ENCODE data around the gene TNS3.

TNS3 gene

DNA sequence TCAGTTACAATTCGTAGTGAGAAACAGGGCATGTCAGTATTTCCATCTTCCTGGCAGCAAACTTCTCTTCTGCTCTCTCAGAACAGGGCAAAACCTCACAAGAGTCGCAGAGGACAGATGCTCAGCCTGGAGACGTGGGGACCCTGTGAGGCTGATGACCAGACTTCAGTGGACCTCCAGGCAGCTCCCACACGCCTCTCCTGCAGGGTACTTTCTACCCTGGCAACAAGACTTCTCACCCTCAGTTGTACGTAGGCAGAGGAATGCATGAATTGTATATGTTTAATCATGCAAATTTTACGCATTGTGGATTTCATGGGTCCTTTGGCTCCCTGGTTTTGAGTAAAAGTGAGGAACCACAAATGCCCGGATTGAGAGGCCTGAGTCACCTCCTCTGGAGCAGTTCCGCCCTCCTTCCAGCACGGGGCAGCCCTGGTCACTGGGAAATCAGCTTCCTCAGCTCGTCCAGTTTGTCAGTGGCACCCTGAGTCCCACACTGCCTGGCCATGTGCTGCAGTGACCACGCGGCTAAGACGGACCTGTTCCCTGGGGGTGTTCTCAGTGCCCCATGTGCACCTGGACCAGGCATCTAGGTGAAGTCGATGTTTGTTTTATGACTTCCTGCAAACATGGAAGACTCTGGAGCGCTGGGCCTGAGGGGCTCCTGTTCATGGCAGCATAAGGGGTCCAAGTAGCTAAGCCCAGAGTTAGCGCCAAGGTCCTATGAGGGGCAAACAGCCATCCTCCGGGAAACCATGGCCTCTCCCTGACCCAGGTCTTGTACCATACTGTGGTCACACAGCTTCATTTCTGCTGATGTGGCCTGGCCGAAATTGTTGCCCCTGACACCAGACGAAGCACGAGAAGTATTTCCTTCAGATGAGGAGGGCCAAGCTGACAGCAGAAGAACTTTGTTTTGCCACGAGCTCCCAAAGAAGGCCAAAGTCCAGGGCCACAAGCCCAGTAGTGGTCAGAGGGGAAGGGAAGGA lies 165.1 kb downstream of the TNS3 start:
- no peak for DNase-seq

DNA sequence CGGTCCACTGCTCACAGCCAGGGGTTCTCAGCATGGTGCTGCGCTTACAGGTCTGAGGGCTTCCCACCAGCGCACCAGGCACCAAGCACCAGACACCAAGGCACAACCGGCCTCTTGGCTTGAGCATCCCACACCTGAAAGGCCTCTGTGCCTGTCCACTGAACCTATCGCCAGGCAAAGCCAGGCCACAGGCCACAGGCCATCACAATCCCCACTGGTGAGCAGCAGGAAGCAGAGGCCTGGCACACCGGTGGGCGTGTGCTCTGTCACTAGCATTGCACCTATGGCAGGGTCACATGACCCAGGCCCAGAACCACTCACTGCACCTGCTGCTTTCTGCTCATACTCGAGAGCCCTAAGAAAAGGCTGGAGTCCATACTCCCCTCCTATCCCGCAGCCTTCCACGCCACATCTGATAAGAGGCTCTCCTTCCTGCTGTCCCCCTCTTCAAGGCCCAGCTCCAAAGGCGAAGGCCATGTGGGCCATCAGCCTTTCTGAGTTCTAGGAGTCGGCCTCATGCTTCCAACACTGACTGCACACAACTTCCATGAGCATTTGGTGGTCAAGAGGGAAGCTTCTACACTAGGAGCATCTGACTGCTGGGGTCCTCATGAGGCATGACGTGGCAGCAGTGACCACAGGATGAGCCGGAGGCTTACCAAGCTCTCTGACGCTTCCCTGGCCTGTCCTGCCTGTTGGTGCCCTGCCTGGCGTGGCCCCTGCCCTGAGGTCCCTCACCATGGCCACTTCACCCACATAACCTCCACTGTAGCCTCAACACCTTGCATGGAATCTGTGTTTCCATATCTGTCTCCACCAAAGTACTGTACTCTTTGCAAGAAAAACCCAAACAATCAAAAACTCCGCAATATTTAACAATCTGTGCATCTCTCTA lies 166.3 kb downstream of the TNS3 start:
- DNase-seq = no peak

DNA sequence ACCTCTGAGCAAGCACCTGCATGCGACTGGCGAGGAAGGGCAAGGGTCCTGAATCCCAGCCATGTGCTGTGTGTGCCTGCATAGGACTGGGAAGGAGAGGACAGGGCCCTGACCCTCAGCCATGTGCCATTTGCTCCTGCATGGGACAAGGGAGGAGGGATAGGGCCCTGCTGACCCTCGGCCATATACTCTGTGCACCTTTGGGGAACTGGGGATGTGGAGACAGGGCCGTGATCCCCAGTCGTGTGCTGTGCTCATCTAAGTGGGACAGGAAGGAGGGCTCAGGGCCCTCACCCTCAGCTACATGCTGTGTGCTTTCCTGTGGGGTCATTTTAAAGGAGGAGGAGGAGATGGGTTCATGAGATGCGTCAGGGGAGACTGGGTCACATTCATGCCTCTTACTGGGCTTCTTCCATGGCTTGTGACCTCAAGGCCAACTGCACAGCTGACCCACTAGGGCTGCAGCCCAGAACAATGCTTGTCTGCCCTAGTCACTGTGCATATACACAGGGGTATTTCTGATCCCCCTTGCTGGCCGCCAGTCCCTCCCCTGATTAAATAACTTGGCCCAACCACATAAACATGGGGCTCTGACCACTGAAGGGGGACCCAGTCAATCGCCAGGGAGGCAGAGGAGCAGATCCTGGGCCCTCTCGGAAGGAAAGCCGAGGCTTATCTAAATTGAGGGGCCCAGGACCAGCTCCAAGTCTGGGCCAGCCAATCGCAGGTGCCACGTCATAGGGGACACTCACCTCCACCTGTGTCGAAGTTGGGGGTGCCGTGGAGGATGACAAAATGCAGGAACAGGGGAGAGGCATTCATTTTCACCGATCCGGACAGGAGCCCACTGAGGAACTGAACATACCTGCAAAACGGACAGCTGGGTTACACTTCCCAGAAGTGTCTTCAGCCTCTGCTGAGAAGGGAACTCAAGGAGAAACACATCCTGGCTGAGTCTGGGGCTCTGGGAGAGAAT lies 167.3 kb downstream of the TNS3 start:
- no peak for DNase-seq

GRCh38 chr7:47413526-47414341 lies 168.2 kb downstream of the TNS3 start:
- DNase-seq = no peak

DNA sequence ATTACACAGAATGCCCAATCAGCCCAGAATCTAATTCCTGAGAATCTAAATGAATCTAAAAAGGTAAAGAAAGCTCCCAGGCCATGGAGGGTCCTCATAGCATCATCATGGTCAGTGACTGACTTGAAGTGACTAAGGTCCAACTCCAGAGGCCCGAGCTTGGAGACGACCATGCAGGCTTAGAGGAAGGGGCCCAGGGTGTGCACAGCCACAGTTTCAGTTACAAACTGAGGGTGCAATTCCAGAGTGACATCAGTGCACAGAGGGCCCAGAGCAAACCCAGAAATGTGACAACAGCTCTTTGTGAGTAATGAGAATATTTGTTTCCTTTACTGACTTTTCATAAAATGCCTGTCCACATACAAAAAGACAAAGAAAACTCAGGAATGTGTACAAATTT lies 170.0 kb downstream of the TNS3 start:
- DNase-seq = no peak

- DNase-seq = no peak
Observed at GRCh38 chr7:47411281-47411869, 170.5 kb downstream of the TNS3 start.

DNA sequence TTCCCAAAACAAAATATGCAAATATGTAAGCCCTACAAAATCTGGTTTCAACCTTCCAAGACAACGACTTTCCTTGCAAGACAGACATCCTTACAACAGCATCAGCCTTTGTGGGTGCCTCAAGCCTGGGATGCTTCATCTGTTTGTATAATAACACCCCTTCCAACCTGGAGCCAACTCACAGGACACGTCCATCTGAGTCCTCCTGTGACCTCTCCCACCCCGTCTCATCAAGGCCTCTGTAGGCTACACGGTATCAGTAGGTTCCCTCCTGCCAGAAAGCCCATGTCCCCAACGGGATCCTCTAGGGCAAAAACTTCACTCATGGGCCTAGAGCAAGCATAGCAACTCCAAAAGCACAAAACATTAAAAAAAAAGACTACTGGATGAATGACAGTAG lies 173.2 kb downstream of the TNS3 start:
- no peak for DNase-seq

DNA sequence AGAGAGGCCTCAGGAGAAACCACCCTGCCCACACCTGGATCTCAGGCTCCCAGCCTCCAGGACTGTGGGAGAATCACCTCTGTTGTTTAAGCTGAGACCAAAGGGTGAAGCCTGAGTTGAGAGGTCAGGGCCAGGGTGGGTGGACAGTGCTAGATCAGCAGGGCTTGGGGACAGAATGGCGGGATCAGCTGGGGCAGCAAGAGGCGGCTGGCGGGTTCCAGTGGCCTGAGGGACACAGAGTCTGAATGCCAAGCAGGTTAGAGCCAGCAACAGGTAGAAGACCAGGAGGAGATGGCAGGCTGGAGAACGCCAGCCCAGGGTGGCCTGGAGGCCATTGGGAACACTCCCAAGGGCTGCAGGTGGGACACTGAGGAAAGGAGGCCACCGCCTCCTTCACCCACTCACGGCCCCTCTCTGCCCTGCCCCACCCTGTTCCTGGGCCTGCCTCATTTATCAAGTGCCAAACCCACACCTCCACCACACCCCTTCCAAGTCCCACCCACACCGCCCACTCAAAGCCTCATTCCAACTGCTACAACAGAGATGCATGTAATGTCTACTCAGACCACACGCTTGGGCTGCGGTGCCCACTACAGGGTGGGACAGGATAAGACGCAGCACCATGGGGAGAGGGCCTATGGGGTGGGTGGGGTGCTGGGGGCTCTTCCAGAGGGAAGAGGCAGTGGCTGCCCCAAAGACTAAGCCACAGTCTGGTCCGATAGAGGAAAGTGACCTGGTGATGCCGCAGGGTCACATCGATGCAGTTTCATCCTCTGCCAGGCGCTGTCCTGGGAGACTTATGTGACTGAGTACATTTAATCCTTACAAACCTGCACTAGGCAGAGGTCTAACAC lies 173.9 kb downstream of the TNS3 start:
- no peak for DNase-seq

GRCh38 chr7:47407136-47407535 lies 174.8 kb downstream of the TNS3 start:
- no peak for DNase-seq

- DNase-seq = no peak
Observed at GRCh38 chr7:47406801-47407129, 175.1 kb downstream of the TNS3 start.

DNA sequence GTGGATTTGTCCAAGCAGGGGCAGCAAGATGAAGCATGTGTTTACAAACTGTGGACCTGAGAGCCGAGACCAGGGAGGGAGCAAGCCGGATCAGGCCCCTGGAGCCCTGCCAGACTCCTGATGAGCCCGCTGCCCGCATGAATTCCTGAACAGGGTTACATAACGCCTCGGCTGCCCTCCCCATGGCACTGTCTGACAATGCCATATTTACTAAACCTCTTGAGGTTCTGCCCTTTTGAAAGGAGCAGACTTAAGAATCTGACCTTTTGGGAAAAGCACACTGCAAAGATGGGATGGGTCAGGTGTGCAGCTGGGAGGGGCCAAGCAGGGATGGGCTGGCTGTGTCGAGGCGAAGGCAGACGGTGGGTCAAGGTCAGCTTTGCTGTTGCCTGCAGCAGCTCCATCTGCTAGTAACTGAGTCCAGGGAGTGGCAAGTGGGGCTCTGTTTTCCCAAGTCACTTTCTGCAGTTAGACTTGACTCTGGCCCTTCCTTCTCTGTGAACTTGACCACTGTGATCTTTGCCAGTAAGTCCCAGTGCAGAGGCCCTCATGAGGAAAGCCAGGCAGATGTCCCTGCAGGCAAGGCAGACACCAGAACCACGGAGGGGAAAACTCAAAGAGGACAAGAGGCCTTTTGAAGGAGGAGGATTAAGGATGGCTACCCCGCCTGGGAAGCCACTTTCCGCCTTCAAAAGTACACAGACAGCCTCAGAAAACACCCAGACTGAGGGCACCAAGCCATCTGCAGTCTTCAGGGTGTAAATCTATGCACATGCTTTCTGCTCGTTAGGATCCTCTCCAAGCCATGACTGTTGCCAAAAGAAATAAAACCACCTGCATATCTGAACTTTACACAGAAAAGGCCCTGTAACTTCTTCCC lies 175.8 kb downstream of the TNS3 start:
- no peak for DNase-seq

GRCh38 chr7:47405286-47405904 lies 176.5 kb downstream of the TNS3 start:
- no peak for DNase-seq

DNA sequence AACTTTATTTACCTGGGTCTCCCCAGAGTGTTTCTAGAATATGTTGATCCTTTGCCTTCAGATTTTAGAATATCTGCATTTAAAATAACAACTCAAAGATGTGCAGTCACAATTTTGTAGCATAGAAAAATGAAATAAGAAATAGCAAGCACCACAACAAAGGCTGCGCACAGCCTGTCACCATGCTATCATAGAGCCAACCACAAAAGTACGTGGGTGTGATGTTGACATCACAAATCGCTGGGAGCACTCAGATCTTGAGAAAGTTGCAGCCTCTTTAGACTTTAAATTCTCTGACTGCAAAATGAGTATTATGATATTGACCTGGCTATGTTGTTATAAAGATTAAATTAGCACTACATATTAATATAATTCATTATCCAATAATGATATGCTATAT lies 177.9 kb downstream of the TNS3 start:
- no peak for DNase-seq

- no peak for DNase-seq
Observed at GRCh38 chr7:47402941-47403866, 178.7 kb downstream of the TNS3 start.

DNA sequence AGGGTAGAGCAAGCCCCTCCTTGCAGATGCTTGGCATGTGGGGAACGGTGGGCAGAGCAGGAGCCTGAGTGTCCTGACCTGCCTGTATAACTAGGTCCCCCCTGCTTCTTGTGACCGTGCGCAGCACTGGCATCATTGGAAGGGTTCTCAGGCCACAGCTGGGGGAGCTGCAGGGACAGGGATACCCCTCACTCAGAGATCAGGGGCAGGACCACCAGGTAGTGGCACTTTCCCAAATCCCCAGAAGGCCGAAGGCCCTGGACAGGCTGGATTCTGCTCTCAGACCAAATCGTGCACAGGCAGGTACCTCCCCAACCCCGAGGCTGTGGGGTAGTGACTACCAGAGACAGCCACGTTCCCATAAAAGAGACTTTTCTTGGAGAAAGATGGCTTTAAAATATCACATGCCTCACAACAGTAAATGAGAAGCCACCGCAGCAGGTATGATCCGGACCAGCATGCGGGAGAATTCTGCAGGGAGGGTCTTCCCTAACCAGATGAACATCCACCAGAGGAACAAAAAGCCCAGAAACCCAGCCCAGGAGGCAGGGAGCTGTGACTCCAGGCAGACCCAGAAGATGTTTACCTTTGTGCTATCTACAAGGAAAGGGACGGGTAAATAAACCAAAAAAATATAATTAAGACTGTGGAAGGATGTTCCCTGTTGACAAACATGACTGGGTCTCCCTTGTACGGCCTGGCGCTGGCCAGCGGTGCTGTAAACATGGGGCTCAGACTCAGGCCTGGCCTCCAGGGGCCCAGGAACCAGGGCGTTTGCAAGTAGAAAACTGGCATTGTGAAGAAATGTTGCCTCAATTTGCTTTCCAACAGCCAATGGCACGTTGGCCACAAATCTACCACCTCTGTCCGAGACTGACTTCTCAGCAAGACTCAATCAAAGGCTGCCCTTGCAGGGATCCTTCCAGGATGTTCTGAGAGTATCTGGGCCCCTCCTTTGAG lies 180.0 kb downstream of the TNS3 start:
- DNase-seq = no peak

- DNase-seq = no peak
Observed at GRCh38 chr7:47400741-47401206, 181.1 kb downstream of the TNS3 start.
